Large intestine (tissue), 12 donors: ENCODE measurements around the gene COQ3. TPM values are rescaled to one million over a fixed set of nuclear protein-coding genes. Genes with fewer than 3 reads are reported as not detected.
A peak's percentile ranks its signal among the peaks of the same experiment; 100 is the strongest.

ENCODE experiments used
- DNase-seq, 2 donors: peaks; one replicate each; pipeline versions ENCODE4 v3.0.0 to v3.0.0-alpha.2; 2013
- H3K27ac ChIP-seq: one replicate; pipeline ENCODE4 v1.5.1; 2013; ENCODE audit warnings: low read length
- H3K27me3 ChIP-seq: 2 replicates; pipeline ENCODE4 v1.6.1; 2013; ENCODE audit warnings: low read length; ENCODE audit not compliant: control insufficient read depth, insufficient read depth
- H3K36me3 ChIP-seq: 2 replicates; pipeline ENCODE4 v1.6.1; 2013; ENCODE audit warnings: low read length; ENCODE audit not compliant: control insufficient read depth, insufficient read depth
- H3K4me1 ChIP-seq: one replicate; pipeline ENCODE4 v1.6.1; 2013; ENCODE audit warnings: low read length; ENCODE audit not compliant: control insufficient read depth, insufficient read depth
- H3K4me3 ChIP-seq: one replicate; pipeline ENCODE4 v1.5.1; 2013; ENCODE audit warnings: low read length
- H3K9me3 ChIP-seq: one replicate; pipeline ENCODE4 v1.6.1; 2013; ENCODE audit warnings: mild to moderate bottlenecking, low read depth, low read length, moderate library complexity; ENCODE audit not compliant: control insufficient read depth
- WGBS: methylation state at CpG from one replicate; pipeline ENCODE4 v1.1.5; 2013; ENCODE audit warnings: low lambda C conversion rate; ENCODE audit not compliant: insufficient coverage; 5-methylcytosine and 5-hydroxymethylcytosine counted together
- long read RNA-seq, 11 donors: transcript quantifications; one replicate each; lab custom pipeline, GENCODE V29; 2026
- polyA plus RNA-seq: library from polyadenylated mRNA; unstranded; fragments of 120-200 nt; gene quantifications from one replicate; pipeline ENCODE4 v1.2.1, GENCODE V29; 2013

The COQ3 gene
- 8.2 TPM for polyA plus RNA-seq
- long read RNA-seq, donor 1, partial matches to known transcripts = 0 of 1 reads
- long read RNA-seq, donor 1, other reads (novel, unspliced or antisense) = 0 of 1 reads
- long read RNA-seq, donor 2, transcript COQ3-201 (7 exons, 1,335 nt) = major isoform, 8 of 8 reads
- long read RNA-seq, donor 2, partial matches to known transcripts = 0 of 8 reads
- long read RNA-seq, donor 2, other reads (novel, unspliced or antisense) = 0 of 8 reads
- long read RNA-seq, donor 3, transcript COQ3-201 (7 exons, 1,335 nt) = major isoform, 6 of 6 reads
- long read RNA-seq, donor 3, partial matches to known transcripts = 0 of 6 reads
- long read RNA-seq, donor 3, other reads (novel, unspliced or antisense) = 0 of 6 reads
- long read RNA-seq, donor 4 = 0 reads
- long read RNA-seq, donor 5, partial matches to known transcripts = 0 of 3 reads
- long read RNA-seq, donor 5, other reads (novel, unspliced or antisense) = 0 of 3 reads
- long read RNA-seq, donor 6, partial matches to known transcripts = 0 of 1 reads
- long read RNA-seq, donor 6, other reads (novel, unspliced or antisense) = 0 of 1 reads
- long read RNA-seq, donor 7, partial matches to known transcripts = 0 of 2 reads
- long read RNA-seq, donor 7, other reads (novel, unspliced or antisense) = 0 of 2 reads
- long read RNA-seq, donor 8, partial matches to known transcripts = 0 of 2 reads
- long read RNA-seq, donor 8, other reads (novel, unspliced or antisense) = 0 of 2 reads
- long read RNA-seq, donor 9, partial matches to known transcripts = 0 of 2 reads
- long read RNA-seq, donor 9, other reads (novel, unspliced or antisense) = 0 of 2 reads
- long read RNA-seq, donor 10, partial matches to known transcripts = 0 of 1 reads
- long read RNA-seq, donor 10, other reads (novel, unspliced or antisense) = 0 of 1 reads
- long read RNA-seq, donor 11, partial matches to known transcripts = 0 of 1 reads
- long read RNA-seq, donor 11, other reads (novel, unspliced or antisense) = 0 of 1 reads

DNA sequence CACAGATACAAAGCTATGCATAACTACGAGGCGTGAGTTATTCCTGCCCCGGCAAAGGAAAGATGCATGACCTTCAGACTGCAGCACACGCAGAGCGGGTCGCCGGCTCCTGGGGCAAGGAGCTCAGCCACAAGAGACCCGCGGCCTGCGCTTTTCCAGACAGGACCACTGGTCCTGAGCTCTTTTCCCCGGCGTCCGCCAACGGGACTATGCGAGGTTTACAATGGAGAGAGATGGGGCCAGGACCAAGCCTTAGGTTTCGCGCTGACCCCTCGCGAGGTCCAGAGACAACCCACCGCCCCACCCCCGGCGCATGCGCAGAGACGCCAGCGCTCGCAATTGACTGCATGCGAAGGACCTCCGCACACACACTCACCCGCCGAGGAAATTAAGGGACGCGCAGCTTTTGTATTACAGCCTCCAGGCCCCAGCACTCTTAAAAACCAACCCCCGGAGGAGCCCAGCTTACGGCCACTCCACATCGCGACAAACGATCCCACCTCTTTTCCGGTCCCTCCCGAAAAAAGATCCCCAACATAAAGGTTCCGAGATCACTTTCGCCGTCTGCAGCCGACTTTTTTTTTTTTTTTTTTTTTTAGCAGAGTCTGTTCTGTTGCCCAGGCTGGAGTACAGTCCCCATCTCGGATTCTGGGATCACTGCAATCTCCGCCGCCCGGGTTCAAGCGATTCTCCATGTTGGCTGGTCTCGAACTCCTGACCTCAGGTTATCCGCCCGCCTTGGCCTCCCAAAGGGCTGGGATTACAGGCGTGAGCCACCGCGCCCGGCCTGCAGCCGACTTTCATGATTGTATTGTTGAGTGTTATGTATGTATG lies at the start of gene COQ3:
Gene COQ3, minus strand, starts transcription at position 498 of the 834 bp plus-strand sequence. Its CDS starts 16 bp downstream, at position 482.
- peak; percentile 54 to 83 for DNase-seq
- Histone ChIP-seq H3K4me3 (peak within 1 kb of the TSS; percentile 68), H3K9me3 (no peaks in the 10 kb centered on the region), H3K27me3 (no peaks in the 10 kb centered on the region), H3K4me1 (peaks cover 3% of the 10 kb centered on the region), H3K27ac (peak within 1 kb of the TSS; percentile 54), H3K36me3 (no peaks in the 10 kb centered on the region)
- WGBS = no CpG with 5 or more reads among the region's 56 CpGs

DNA sequence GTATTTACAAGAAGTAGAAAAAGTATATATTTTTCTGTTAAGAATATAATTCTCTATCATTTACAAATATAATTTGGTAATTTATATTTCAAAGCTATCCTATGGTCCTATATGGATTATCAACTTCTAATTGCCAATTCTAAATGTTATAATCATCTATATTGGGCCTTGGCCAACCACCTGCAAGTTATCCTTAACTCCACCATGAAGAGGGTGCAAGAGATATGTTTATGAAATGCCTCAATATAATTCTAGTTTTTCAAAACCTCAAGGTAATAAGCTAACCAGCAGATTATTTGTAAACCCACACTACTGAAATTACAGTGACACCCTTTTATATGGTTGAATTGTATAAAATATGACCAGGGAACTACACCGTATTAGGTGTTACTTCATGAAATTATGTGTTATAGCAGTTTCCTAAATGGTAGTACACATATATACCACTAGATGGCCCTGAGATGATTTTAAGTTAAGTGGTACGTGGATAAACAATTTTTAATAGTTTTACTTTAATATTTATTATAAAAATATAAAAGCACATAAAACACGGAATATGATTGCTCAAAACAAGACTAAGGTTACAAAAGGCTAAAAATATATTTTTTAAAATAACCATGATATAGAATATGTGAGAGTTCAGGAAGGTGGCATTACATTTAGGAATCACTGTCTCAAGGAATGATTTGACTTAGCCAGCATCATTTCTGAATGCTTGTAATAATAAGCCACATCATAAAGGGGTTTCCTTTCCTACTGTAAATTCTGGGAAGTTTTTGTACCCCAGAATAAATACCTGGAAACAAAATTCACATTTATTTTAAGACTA lies 40.9 kb upstream of the COQ3 start:
- H3K9me3 ChIP-seq = no peaks in the 10 kb centered on the region
- peaks cover 7% of the 10 kb centered on the region for H3K36me3 ChIP-seq
- H3K27me3 ChIP-seq = no peaks in the 10 kb centered on the region
- H3K27ac ChIP-seq = no peak overlapping the region
- 0% methylated on average over 1 of the region's 3 CpGs for WGBS
- DNase-seq = peak in 1 of 2 donors; percentile 6
- H3K4me3 ChIP-seq = no peak overlapping the region
- no peaks in the 10 kb centered on the region for H3K4me1 ChIP-seq

DNA sequence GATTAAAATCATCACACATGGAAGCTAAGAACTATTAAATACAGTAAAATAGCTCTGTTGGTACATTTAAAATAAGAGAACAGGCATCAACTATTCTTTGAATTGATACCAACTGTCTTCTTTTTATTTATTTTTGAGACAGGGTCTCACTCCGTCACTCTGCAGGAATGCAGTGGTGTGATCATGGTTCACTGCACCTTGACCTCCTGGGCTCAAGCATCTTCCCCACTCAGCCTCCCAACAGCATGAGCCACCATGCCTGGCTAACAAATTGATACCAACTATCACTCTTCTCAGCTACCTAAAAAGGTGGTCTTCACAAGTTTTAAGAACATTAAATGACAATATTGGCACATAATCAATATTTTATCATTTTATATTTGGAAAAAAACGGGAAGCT lies 38.9 kb upstream of the COQ3 start:
- Histone ChIP-seq H3K27me3 (no peaks in the 10 kb centered on the region), H3K36me3 (peaks cover 7% of the 10 kb centered on the region), H3K27ac (no peak overlapping the region), H3K4me3 (no peak overlapping the region), H3K4me1 (no peaks in the 10 kb centered on the region), H3K9me3 (no peaks in the 10 kb centered on the region)
- WGBS = 93% methylated on average over 1 of the region's 2 CpGs
- no peak for DNase-seq

GRCh38 chr6:99431901-99432300 lies 37.9 kb upstream of the COQ3 start:
- WGBS = no CpG with 5 or more reads among the region's 2 CpGs
- H3K27ac ChIP-seq = no peak overlapping the region
- H3K27me3 ChIP-seq = no peaks in the 10 kb centered on the region
- peaks cover 4% of the 10 kb centered on the region for H3K36me3 ChIP-seq
- no peak overlapping the region for H3K4me3 ChIP-seq
- no peak for DNase-seq
- H3K9me3 ChIP-seq = no peaks in the 10 kb centered on the region
- H3K4me1 ChIP-seq = peaks cover 2% of the 10 kb centered on the region

- Histone ChIP-seq H3K27ac (no peak overlapping the region), H3K4me3 (no peak overlapping the region), H3K9me3 (no peaks in the 10 kb centered on the region), H3K27me3 (no peaks in the 10 kb centered on the region), H3K4me1 (peaks cover 19% of the 10 kb centered on the region), H3K36me3 (peaks cover 6% of the 10 kb centered on the region)
- no peak for DNase-seq
- 90% methylated on average over 1 of the region's 5 CpGs for WGBS
Measured at GRCh38 chr6:99427988-99428387, 34.0 kb upstream of the COQ3 start.

- Histone ChIP-seq H3K4me3 (peak overlapping the region; percentile 87), H3K4me1 (peaks cover 25% of the 10 kb centered on the region), H3K27ac (peak overlapping the region; percentile 97), H3K9me3 (no peaks in the 10 kb centered on the region), H3K36me3 (peaks cover 9% of the 10 kb centered on the region), H3K27me3 (no peaks in the 10 kb centered on the region)
- no CpG with 5 or more reads among the region's 4 CpGs for WGBS
- DNase-seq = no peak
Measured at GRCh38 chr6:99426451-99426757, 32.4 kb upstream of the COQ3 start.

DNA sequence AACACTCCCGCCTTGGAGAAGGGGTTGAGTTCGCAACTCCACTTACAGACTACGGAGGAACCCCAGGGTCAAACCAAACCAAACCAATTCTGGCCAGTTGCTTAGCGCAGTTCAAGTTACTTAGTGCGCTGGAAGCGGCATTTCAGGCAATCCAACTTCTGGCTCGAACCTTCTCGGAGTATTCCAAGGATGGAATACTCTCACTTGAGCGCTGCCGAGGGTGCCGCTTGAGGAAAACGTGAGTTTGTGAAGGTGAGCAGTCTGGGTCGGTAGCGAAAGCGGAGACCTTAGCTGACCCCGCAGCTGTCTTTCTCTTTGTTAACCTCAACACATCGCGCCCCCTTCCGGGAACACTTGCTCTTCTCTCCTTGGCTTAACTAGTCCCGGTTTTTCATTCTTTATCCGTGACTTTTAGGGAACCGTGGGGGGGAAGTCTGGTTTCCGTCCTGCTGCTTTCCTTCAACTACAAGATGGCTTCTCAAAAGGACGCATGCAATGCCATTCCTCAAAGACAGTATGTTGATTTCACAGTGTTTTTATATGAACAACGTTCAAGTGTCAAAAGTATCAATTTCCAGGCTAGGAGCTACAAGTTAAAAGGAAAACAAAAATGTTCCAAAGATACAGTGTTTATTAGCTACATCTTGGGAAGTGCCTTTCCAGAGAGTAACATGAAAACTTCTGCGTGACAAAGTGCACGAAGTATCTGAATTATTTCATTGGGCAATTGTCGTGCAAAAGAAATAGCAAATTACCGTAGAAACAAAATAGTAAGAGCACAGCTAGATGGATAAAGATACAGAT lies 31.9 kb upstream of the COQ3 start:
- Histone ChIP-seq H3K36me3 (peaks cover 9% of the 10 kb centered on the region), H3K27ac (peak overlapping the region; percentile 97), H3K9me3 (no peaks in the 10 kb centered on the region), H3K27me3 (no peaks in the 10 kb centered on the region), H3K4me1 (peaks cover 25% of the 10 kb centered on the region), H3K4me3 (peak overlapping the region; percentile 87)
- 0% methylated on average over 5 of the region's 29 CpGs for WGBS
- peak; percentile 87 to 97 for DNase-seq

- 3% methylated on average over 6 of the region's 53 CpGs for WGBS
- peak within 1 kb of the TSS; percentile 97 for H3K27ac ChIP-seq
- peaks cover 25% of the 10 kb centered on the region for H3K4me1 ChIP-seq
- peaks cover 9% of the 10 kb centered on the region for H3K36me3 ChIP-seq
- no peaks in the 10 kb centered on the region for H3K9me3 ChIP-seq
- peak within 1 kb of the TSS; percentile 87 for H3K4me3 ChIP-seq
- DNase-seq = peak; percentile 98 to 99
- no peaks in the 10 kb centered on the region for H3K27me3 ChIP-seq
Measured at GRCh38 chr6:99424761-99425646, 31.0 kb upstream of the COQ3 start, which contains the start of gene PNISR. TSS of gene PNISR (minus strand) at chr6:99425308. CDS start at chr6:99414659, 10,649 bp downstream.
